PC-3 (cell line): Measurements from ENCODE around the gene PRSS56. TPM values are rescaled to one million over a fixed set of nuclear protein-coding genes. Genes with fewer than 3 reads are reported as not detected.

ENCODE experiments used
- ATAC-seq: fragments of 200-7000 bp; cut with Tn5 transposase; 2 replicates; pipeline ENCODE4 v1.9.1; 2020; ENCODE audit warnings: mild to moderate bottlenecking, moderate library complexity
- BruUV-seq: library from RNA; stranded (reverse); fragments of 400-500 nt; replicated peaks from 2 replicates; lab custom pipeline; 2021; lab: Mats Ljungman, UMichigan
- CTCF ChIA-PET: fragments of 300-600 bp; sonication (Branson Sonifier 250); formaldehyde crosslinking; loops from one replicate; lab custom pipeline; 2022; ENCODE audit warnings: antibody characterized with exemption; lab: Charles Lee
- POLR2A ChIA-PET: fragments of 300-600 bp; sonication (Branson Sonifier 250); formaldehyde crosslinking; loops from one replicate; lab custom pipeline; 2022; ENCODE audit warnings: antibody characterized with exemption; ENCODE audit not compliant: unreplicated experiment; lab: Charles Lee
- DNase-seq: peaks from one replicate; pipeline ENCODE4 v3.0.0-alpha.2; 2015
- H2AFZ ChIP-seq: fragments of 300-600 bp; sonication (generic); 2 replicates; pipeline ENCODE4 v1.6.0; 2016; ENCODE audit warnings: antibody characterized with exemption, low read length
- H3F3A ChIP-seq: fragments of 300-600 bp; sonication (generic); one replicate; pipeline ENCODE4 v1.6.0; 2017; ENCODE audit warnings: antibody characterized with exemption, low read length, control low read depth, mild to moderate bottlenecking; ENCODE audit not compliant: unreplicated experiment
- H3K27ac ChIP-seq: fragments of 300-600 bp; sonication (generic); 2 replicates; pipeline ENCODE4 v1.5.1; 2016; ENCODE audit warnings: mild to moderate bottlenecking, low read length
- H3K27me3 ChIP-seq: fragments of 300-600 bp; sonication (generic); 2 replicates; pipeline ENCODE4 v1.6.1; 2016; ENCODE audit warnings: low read length, mixed read lengths
- H3K36me3 ChIP-seq: fragments of 300-600 bp; sonication (generic); 2 replicates; pipeline ENCODE4 v1.6.1; 2016; ENCODE audit warnings: low read depth, mixed run types, low read length, mixed read lengths
- H3K4me1 ChIP-seq: fragments of 300-600 bp; sonication (generic); 2 replicates; pipeline ENCODE4 v1.5.1; 2016; ENCODE audit warnings: low read length; ENCODE audit not compliant: insufficient read depth
- H3K4me2 ChIP-seq: fragments of 300-600 bp; sonication (generic); 2 replicates; pipeline ENCODE4 v1.6.0; 2016; ENCODE audit warnings: low read length
- H3K4me3 ChIP-seq: fragments of 300-600 bp; sonication (generic); 2 replicates; pipeline ENCODE4 v1.5.1; 2016; ENCODE audit warnings: mild to moderate bottlenecking, low read length, mixed read lengths
- H3K79me2 ChIP-seq: fragments of 300-600 bp; sonication (generic); 2 replicates; pipeline ENCODE4 v1.6.1; 2017; ENCODE audit warnings: low read length, mixed read lengths
- H3K9ac ChIP-seq: fragments of 300-600 bp; sonication (generic); 2 replicates; pipeline ENCODE4 v1.6.0; 2016; ENCODE audit warnings: mild to moderate bottlenecking, low read length
- H3K9me2 ChIP-seq: fragments of 300-600 bp; sonication (generic); replicated peaks from 2 replicates; pipeline ENCODE4 v1.6.1; 2016; ENCODE audit warnings: mixed run types, low read length, mixed read lengths
- H3K9me3 ChIP-seq: fragments of 300-600 bp; sonication (generic); 2 replicates; pipeline ENCODE4 v1.6.1; 2016; ENCODE audit warnings: low read length, mixed read lengths
- H4K20me1 ChIP-seq: fragments of 300-600 bp; sonication (generic); 2 replicates; pipeline ENCODE4 v1.6.1; 2016; ENCODE audit warnings: low read length, mixed read lengths
- EZH2 ChIP-seq: fragments of 300-600 bp; sonication (generic); IDR thresholded peaks from one replicate; pipeline ENCODE4 v1.6.1; 2017; ENCODE audit warnings: antibody characterized with exemption, mild to moderate bottlenecking, low read length; ENCODE audit not compliant: unreplicated experiment
- EZH2phosphoT487 ChIP-seq: fragments of 300-600 bp; sonication (generic); IDR thresholded peaks from 2 replicates; pipeline ENCODE4 v1.6.1; 2018; ENCODE audit warnings: mild to moderate bottlenecking, antibody characterized with exemption, low read length, borderline replicate concordance
- intact Hi-C: fragments of 100-400 bp; cut with micrococcal nuclease; formaldehyde crosslinking; loops from 2 replicates; pipeline ENCODE4 v1.9.0; 2023
- total RNA-seq: library from RNA; depleted of rRNA; stranded (reverse); fragments of >200 nt; gene quantifications from 2 replicates; pipeline ENCODE4 v1.2.3, GENCODE V29; 2014
- TF ChIP-seq, protein P1 (sequence below): fragments of 300-600 bp; sonication (generic); conservative IDR thresholded peaks from 2 replicates; pipeline ENCODE4 v1.5.1; 2017; ENCODE audit warnings: antibody characterized with exemption, low read depth, mild to moderate bottlenecking, low read length

PRSS56 gene
- total RNA-seq, 1 experiment from 2014 or later = not detected

DNA sequence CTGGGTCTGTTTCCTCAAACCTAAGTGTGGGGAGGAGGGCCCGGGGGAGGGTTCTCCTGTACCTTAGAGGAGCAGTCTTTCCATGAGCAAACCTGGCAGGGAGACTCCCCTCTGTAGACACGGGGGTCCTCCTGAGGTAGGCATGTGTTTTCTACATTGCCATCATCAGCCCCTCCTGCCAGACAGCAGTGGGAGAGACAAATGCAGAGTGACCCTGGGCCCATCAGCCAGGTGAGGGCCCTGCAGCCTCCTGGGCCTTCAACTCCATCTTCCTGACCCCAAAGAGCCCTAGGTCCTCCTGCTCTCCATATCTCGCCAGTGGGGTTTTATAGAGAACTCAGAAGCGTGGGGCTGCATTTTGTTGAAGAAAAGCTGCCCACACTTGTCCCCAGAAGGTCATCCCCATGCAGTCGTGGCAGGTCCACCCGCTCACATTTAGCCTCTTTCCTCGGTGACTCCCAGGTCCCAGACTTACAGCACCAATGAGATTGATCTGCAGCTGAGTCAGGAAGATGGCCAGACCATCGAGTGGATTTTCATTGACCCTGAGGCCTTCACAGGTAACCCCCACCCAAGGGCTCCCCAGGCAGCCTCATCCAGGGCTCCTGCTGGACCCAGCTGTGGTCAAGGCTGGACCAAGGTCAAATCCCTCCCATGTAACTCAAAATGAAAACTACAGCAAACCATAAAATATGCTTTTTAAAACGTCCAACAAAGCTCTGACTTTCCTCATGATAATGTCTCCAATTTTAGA lies 21.9 kb downstream of the PRSS56 start:
- H3K36me3 ChIP-seq = no peaks in the 10 kb centered on the region
- DNase-seq (no peak), ATAC-seq (no peak)
- H2AFZ ChIP-seq = no peak overlapping the region
- intact Hi-C loops = no loop called here
- TF ChIP-seq, protein P1, sequence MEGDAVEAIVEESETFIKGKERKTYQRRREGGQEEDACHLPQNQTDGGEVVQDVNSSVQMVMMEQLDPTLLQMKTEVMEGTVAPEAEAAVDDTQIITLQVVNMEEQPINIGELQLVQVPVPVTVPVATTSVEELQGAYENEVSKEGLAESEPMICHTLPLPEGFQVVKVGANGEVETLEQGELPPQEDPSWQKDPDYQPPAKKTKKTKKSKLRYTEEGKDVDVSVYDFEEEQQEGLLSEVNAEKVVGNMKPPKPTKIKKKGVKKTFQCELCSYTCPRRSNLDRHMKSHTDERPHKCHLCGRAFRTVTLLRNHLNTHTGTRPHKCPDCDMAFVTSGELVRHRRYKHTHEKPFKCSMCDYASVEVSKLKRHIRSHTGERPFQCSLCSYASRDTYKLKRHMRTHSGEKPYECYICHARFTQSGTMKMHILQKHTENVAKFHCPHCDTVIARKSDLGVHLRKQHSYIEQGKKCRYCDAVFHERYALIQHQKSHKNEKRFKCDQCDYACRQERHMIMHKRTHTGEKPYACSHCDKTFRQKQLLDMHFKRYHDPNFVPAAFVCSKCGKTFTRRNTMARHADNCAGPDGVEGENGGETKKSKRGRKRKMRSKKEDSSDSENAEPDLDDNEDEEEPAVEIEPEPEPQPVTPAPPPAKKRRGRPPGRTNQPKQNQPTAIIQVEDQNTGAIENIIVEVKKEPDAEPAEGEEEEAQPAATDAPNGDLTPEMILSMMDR = no peak
- H3K4me1 ChIP-seq = no peaks in the 10 kb centered on the region
- H3K4me3 ChIP-seq = no peak overlapping the region
- H3K9ac ChIP-seq = no peak overlapping the region
- ChIA-PET POLR2A (no interaction called here), CTCF (no interaction called here)
- BruUV-seq = no TSS peak
- no peaks in the 10 kb centered on the region for H3K9me2 ChIP-seq
- no peaks in the 10 kb centered on the region for H3F3A ChIP-seq
- H3K27ac ChIP-seq = no peak overlapping the region
- no peaks in the 10 kb centered on the region for H3K9me3 ChIP-seq
- no peak overlapping the region for H3K4me2 ChIP-seq
- H3K27me3 ChIP-seq = no peaks in the 10 kb centered on the region
- no peaks in the 10 kb centered on the region for H4K20me1 ChIP-seq
- H3K79me2 ChIP-seq = peaks cover 4% of the 10 kb centered on the region; the same call in 1 of the 2 replicates

DNA sequence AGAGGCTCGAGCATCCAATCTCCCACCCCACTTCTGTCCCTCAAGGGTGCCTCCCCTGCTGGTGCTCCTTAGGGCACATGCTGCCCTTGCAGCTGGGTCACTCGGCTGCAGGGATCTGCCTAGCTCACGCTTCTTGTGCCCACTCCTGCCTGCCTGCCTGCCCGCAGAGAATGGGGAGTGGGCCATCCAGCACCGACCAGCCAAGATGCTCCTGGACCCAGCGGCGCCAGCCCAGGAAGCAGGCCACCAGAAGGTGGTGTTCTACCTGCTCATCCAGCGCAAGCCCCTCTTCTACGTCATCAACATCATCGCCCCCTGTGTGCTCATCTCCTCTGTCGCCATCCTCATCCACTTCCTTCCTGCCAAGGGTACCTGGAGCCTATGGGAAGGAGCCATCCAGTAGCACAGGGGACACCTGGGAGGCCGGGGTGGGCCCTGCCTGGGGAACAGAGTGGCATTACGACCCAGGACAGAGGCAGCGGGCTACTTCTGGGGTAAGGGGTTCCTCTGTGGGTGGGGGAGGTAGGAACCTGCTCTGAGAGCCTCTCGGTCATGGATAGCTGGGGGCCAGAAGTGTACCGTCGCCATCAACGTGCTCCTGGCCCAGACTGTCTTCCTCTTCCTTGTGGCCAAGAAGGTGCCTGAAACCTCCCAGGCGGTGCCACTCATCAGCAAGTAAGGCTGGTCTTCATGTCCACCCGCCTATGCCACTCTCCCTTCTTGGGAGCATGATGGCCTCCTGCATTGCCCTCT lies 22.7 kb downstream of the PRSS56 start:
- no peak overlapping the region for H3K4me3 ChIP-seq
- no peak overlapping the region for H2AFZ ChIP-seq
- TF ChIP-seq EZH2 (no peak), EZH2phosphoT487 (no peak)
- TF ChIP-seq, protein P1 = no peak
- intact Hi-C loops = no loop called here
- CTCF ChIA-PET = no interaction called here
- no peaks in the 10 kb centered on the region; the same call in none of the 2 replicates for H3K36me3 ChIP-seq
- H3K9me2 ChIP-seq = no peaks in the 10 kb centered on the region
- no peak for DNase-seq
- BruUV-seq = no TSS peak
- H3K9ac ChIP-seq = no peak overlapping the region
- POLR2A ChIA-PET = no interaction called here
- no peaks in the 10 kb centered on the region for H3K4me1 ChIP-seq
- no peaks in the 10 kb centered on the region for H3K27me3 ChIP-seq
- no peaks in the 10 kb centered on the region for H3F3A ChIP-seq
- H4K20me1 ChIP-seq = no peaks in the 10 kb centered on the region
- no peak overlapping the region for H3K27ac ChIP-seq
- peaks cover 11% of the 10 kb centered on the region for H3K79me2 ChIP-seq
- no peaks in the 10 kb centered on the region for H3K9me3 ChIP-seq
- no peak overlapping the region for H3K4me2 ChIP-seq
- no peak for ATAC-seq

DNA sequence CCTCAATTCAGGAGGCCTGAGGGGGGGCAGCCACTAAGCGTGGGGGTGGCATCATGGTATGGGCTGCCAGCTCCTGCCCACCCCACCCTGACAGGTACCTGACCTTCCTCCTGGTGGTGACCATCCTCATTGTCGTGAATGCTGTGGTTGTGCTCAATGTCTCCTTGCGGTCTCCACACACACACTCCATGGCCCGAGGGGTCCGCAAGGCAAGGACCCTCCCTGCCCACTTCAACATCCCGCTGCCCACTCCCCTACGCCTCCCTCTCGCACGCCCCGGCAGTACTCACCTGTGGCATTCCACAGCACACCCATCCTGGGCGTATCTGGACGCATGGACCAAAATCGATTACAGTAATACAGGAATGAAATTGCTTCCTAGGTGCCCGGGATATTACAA lies 23.3 kb downstream of the PRSS56 start:
- Histone ChIP-seq H3K9me2 (no peaks in the 10 kb centered on the region), H3K4me2 (no peak overlapping the region), H3K36me3 (peaks cover 1% of the 10 kb centered on the region), H3K79me2 (peaks cover 17% of the 10 kb centered on the region), H3K27me3 (no peaks in the 10 kb centered on the region), H3K9ac (no peak overlapping the region), H3F3A (no peaks in the 10 kb centered on the region), H4K20me1 (no peaks in the 10 kb centered on the region), H2AFZ (no peak overlapping the region), H3K9me3 (no peaks in the 10 kb centered on the region), H3K4me1 (no peaks in the 10 kb centered on the region), H3K4me3 (no peak overlapping the region), H3K27ac (no peak overlapping the region)
- ATAC-seq (no peak), DNase-seq (no peak)
- ChIA-PET POLR2A (no interaction called here), CTCF (no interaction called here)
- TF ChIP-seq EZH2phosphoT487 = no peak
- TF ChIP-seq, protein P1 = no peak
- no peak for TF ChIP-seq EZH2
- intact Hi-C loops = no loop called here
- no TSS peak for BruUV-seq
